Retinal pigment epithelial cell (primary cell): ENCODE measurements around the gene PBXIP1.
A peak's percentile ranks its signal among the peaks of the same experiment; 100 is the strongest.

Source experiments
- DNase-seq: peaks from one replicate; pipeline ENCODE4 v3.0.0-alpha.2; 2010; ENCODE audit warnings: low read depth
- H3K4me3 ChIP-seq: 2 replicates; pipeline ENCODE4 v1.5.1; 2011; ENCODE audit warnings: mild to moderate bottlenecking, low read length, control low read depth, moderate library complexity
- TF ChIP-seq, protein P1 (sequence below): conservative IDR thresholded peaks from 2 replicates; pipeline ENCODE4 v1.5.1; 2011; ENCODE audit warnings: low read depth, low read length, control low read depth, inconsistent platforms

PBXIP1 gene

DNA sequence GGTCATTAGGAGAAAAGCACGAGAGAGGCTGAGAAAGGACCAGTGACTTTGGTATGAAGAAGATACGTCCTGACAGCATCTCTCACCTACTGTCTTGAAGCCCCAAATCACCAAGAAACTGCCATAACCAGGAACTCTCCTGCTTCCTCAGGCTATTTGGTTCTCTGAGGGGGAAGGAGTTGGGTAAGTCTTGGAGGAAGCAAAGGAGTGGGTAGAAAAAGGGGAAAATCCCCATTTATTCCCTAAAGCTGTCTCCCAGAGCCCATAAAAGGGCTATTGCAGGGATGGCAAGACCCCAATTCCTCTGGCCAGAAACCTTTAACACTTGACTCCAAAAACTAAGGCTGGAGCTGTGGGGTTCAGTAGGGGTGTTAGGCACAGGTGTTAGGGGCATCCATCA lies 2.1 kb upstream of the PBXIP1 start:
- no peak overlapping the region for H3K4me3 ChIP-seq
- DNase-seq: no peak
- TF ChIP-seq, protein P1, sequence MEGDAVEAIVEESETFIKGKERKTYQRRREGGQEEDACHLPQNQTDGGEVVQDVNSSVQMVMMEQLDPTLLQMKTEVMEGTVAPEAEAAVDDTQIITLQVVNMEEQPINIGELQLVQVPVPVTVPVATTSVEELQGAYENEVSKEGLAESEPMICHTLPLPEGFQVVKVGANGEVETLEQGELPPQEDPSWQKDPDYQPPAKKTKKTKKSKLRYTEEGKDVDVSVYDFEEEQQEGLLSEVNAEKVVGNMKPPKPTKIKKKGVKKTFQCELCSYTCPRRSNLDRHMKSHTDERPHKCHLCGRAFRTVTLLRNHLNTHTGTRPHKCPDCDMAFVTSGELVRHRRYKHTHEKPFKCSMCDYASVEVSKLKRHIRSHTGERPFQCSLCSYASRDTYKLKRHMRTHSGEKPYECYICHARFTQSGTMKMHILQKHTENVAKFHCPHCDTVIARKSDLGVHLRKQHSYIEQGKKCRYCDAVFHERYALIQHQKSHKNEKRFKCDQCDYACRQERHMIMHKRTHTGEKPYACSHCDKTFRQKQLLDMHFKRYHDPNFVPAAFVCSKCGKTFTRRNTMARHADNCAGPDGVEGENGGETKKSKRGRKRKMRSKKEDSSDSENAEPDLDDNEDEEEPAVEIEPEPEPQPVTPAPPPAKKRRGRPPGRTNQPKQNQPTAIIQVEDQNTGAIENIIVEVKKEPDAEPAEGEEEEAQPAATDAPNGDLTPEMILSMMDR: no peak

DNA sequence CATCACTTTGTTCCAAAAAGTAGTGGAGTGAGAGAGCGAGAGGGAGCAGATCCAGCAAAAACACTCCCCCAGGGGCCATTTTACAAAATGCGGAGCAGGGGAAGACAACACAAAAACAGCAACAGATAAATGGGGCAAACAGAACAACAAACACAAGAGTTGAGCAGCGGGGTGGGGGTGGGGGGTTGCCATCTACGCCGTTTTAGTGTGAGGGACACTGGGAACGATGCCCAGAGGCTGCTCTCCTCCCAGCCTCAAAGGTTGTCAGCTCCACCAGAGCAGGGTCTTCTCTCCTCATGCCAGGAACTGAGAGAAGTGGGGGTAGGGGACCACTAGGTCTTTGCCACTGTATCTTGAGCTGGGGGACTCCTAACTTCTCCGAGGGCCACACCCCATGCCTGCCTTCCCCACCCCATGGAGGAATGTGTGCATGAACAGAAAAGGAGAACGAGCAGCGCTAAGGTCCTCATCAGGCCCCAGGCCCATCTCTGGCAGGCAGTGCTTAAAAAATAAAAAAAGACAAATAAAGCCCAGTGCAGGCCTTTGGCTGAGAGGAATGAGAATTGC lies 1.3 kb upstream of the PBXIP1 start:
- TF ChIP-seq, protein P1: no peak
- H3K4me3 ChIP-seq: no peak overlapping the region
- no peak for DNase-seq

DNA sequence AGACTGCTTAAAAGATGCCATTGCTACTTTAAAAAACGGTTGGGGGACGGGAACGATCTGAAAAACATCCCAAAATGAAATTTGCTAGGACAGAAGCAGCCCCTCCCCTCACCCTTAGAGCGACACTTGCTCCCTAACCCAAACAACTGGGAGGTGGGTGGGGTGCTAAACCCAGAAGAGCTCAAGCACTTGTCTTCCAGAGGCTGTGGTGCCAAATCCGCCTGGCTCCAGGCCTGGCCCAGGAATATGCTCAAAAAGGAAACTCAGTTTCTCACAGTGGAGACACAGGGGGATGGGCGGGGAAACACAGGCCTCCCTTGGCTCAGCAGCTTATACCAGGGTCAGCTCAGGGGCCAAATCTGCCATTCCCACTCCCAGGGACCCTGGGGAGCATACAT lies 644 bp upstream of the PBXIP1 start:
- TF ChIP-seq, protein P1: no peak
- DNase-seq: no peak
- peak overlapping the region; percentile 77 for H3K4me3 ChIP-seq

DNA sequence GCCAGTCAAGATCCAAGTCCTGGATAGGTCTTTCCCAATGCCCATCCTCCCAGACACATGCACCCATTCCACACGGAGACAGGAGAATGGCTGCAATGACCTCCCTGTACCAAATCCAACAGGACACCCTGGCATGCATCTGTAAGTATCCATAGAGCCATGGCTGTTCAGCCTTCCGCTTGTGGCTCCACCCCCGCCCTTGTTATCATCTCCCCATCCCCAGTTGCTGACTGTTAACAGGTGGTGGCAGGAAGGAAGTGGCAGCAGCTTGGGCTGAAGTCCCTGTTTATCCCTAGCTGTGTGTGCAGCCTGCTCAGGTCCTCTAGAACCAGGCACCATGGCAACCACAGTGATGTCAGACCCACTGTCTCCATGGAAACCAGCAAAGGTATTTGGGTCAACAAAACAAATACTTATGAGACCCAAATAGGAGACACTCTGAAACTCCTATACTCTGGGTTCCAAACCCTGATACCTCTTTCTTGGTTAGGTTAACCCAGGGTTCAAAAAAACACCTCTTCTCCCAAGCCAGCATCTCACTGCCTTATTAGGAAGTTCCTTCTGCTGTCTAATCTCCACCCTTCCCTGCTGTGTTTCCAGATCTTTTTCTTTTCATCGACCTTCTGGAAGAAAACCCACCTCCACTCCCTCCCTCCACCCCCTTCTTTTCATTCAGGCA lies 721 bp downstream of the PBXIP1 start:
- DNase-seq: peak; percentile 65
- TF ChIP-seq, protein P1: peak; percentile 6
- H3K4me3 ChIP-seq: peak overlapping the region; percentile 77

DNA sequence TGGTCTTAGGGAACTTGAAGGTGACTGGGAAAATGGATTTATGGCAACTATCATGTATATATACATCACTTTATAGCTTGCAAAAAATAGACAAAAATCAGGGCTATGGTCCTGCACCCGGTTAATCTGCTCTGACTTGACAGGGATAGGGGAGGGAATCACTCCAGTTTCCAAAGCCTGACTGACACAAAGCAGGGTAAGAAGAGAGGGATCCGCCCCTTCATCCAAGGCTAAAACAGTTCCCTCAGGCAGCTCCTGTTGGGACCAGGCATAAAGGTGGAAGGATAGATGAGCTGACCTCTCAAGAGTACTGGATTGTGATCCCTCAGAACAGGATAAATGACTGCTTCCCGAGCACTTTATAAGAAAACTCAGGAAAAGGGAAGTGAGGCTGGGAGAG lies 1.4 kb downstream of the PBXIP1 start:
- peak overlapping the region; percentile 77 for H3K4me3 ChIP-seq
- TF ChIP-seq, protein P1: no peak
- no peak for DNase-seq

DNA sequence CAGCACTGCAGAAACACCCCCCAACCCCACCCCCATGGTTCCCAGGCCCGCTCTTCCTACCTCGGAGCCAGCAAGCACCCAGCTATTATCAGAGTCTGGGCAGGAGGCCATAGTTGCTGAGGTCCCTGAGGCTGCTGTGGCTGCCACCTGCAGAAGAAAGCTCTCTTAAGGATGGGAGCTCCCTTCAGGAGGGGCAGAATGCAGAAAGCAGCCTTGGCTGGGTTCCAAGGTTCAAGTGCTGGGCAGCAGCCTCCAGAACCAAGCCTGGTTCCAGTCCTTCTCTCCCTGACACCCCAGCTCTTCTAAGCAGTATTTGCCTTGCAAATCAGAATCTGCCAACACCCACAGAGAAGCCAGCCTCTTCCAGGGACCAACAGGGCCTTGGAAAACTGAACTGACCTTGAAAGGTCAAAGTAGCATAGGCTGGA lies 2.3 kb downstream of the PBXIP1 start:
- DNase-seq: no peak
- TF ChIP-seq, protein P1: no peak
- no peak overlapping the region for H3K4me3 ChIP-seq

DNA sequence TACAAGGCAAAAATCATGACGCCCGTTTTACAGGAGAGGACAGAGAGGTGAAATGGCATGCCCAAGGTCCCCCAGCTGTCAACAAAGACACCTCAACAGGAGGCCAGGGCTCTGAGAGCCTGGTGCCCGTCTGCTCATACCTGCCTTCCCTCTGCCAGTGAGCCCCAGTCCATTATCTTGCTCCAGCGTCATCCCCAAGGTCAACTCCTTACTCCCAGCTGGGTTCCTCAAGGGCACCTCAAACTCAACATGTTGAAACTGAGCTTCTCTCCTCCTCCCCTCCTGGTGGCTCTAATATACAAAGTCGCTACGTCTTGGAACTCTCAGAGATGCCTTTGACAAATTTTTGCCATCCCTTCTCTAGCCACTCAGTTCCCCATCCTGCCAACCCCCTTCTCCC lies 3.2 kb downstream of the PBXIP1 start:
- TF ChIP-seq, protein P1: no peak
- no peak for DNase-seq
- no peak overlapping the region for H3K4me3 ChIP-seq
